Measurements from ENCODE around the gene GNB3.

Gene GNB3

DNA sequence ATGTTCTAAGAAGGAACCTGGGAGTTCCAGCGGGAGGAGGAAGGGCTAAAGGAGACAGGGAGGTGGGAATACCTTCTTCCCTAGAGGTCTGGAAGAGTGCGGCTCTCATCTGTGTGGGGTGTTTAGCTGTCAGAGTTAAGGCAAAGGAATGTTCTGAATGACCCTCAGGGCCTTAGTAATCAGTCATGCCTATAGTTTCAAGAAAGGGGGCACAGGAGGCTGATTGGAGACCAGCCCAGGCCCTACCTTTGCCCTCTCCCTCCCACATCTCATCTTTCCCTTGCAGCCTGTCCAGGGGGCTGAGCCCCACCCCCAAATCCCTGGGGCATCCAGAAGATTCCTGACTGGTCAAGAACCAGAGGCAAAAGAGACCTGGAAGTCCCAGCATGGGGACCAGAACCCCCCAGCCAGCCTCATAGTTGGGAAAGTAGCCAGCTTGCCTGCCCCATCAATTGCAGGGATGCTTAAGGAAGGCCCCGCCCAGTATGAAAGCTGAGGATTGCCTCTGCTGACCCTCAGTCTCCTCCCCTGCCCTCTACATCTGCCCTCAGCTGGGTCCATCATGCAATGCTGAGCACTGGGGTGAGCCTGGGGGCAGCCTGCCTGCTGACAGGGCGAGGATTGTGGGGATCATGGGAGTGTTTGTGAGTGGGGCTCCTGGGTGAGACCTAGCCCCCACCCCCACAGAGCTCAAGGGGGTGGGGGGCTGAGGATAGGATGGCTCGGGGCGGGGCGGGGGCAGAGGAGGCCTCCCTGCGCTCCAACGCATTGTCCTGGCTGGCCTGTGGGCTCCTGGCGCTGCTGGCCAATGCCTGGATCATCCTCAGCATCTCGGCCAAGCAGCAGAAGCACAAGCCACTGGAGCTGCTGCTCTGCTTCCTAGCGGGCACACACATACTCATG, 17.3 kb upstream of the GNB3 start:
- in situ Hi-C loops (cut with MboI; ENCODE audit: low sequenced_read_pairs): loop anchor here (10.0 kb wide), 1 partner anchor 69 kb away; the partner anchor contains the start of gene MLF2

DNA sequence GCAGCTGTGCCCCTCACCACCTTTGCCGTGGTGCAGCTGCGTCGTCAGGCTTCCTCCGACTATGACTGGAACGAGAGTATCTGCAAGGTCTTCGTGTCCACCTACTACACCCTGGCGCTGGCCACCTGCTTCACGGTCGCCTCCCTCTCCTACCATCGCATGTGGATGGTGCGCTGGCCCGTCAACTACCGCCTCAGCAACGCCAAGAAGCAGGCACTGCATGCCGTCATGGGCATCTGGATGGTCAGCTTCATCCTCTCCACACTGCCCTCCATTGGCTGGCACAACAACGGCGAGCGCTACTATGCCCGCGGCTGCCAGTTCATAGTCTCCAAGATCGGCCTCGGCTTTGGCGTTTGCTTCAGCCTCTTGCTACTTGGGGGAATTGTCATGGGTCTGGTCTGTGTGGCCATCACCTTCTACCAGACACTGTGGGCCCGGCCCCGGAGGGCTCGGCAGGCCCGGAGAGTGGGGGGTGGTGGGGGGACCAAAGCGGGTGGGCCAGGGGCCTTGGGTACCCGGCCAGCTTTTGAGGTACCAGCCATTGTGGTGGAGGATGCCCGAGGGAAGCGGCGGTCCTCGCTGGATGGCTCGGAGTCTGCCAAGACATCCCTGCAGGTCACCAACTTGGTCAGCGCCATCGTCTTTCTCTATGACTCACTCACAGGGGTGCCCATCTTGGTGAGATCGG, 16.5 kb upstream of the GNB3 start:
- in situ Hi-C loops (cut with MboI; ENCODE audit: low sequenced_read_pairs): loop anchor here (10.0 kb wide), 1 partner anchor 69 kb away; the partner anchor contains the start of gene MLF2

DNA sequence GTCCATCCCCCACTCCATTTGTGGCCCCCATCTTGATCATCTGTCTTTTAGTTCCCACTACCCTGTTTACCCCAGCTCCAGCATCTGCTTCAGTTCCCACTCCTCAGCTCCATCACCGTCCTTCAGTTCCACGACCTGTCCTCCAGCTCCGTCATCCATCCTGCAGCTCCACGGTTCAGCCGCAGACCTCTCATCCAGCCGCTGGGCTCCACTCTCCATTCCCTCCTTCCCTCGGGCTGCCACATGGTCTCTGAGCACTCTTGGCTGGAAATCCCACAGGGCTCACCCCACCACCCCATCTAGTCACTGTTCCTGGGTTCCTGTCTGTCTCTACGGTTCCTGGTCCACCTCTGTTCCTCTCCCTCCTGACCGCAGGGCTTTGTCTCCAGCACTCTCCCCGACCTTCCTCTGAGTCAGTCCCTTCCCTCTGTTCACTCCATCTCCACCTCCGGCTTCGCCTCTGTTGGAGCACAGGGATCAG, 15.8 kb upstream of the GNB3 start:
- in situ Hi-C loops (cut with MboI; ENCODE audit: low sequenced_read_pairs): loop anchor here (10.0 kb wide), 1 partner anchor 70 kb away; the partner anchor contains the start of gene MLF2

DNA sequence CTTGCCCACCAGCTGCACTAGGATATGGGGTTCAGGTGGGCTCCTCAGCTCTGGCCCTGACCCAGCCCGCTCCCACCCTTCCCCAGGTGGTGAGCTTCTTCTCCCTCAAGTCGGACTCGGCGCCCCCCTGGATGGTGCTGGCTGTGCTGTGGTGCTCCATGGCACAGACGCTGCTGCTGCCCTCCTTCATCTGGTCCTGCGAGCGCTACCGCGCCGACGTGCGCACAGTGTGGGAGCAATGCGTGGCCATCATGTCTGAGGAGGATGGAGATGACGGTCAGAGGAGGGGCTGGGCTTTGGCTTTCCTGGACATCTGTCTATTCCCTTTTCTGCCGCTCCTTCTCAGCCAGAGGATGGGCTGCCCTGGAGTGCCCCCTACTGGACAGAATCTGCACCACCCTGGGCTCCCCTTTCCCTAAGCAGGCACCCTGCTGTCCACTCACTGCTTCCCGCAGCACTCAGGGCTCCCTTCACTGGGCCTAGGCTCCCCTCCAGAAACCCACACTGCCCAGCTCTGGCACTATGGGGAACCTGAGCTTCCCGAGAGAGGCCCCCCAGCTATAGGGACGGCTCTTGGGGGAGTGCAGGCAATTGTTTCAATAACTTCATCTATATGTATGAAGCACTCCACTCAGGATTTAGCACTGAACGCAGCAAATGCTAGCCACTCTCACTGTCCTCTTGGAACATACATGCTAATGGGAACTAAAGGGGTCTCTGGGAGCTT, 15.2 kb upstream of the GNB3 start:
- in situ Hi-C loops (cut with MboI; ENCODE audit: low sequenced_read_pairs): loop anchor here (10.0 kb wide), 1 partner anchor 71 kb away; the partner anchor contains the start of gene MLF2

DNA sequence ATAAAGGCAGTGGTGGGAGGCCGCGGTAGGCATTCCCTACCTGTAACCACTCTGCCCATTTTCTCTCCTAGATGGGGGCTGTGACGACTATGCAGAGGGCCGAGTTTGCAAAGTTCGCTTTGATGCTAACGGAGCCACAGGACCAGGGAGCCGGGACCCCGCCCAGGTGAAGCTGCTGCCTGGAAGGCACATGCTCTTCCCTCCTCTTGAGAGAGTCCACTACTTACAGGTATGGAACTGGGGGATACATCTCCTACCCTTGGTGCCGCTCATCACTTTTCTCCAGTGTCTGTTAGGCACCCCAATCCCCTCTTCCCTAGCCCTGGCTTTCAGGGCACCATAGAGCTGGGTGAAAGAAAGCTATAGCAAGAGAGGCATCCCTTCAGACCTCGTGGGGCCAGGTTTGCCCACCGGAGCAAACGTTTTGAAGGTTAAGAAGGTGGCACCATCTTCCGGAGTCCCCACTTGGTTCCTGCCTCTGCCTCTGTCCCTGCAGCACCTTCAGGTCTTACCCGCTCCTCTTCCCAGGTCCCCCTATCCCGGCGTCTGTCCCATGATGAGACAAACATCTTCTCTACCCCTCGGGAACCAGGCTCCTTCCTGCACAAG, 14.5 kb upstream of the GNB3 start:
- in situ Hi-C loops (cut with MboI; ENCODE audit: low sequenced_read_pairs): loop anchor here (10.0 kb wide), 1 partner anchor 71 kb away; the partner anchor contains the start of gene MLF2

DNA sequence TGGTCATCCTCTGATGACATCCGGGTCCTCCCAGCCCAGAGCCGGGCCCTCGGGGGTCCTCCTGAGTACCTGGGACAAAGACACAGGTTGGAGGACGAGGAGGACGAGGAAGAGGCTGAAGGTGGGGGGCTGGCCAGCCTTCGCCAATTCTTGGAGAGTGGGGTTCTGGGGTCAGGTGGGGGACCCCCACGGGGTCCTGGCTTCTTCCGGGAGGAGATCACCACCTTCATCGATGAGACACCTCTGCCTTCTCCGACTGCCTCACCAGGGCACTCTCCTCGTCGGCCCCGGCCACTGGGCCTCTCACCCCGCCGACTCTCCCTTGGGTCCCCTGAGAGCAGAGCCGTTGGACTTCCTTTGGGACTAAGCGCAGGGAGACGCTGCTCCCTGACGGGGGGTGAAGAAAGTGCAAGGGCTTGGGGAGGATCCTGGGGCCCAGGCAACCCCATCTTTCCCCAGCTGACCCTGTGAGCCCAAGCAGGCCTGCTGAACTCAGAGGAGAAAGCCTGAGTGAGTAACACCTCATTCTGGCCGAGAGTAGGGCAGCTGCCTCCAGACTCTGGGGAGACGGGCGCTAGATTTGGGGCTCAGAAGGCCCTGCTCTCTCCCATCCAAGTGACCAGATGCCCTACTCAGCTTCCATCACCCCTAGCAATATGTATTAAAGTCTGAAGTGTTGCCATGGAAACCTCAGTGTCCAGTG, 13.8 kb upstream of the GNB3 start:
- in situ Hi-C loops (cut with MboI; ENCODE audit: low sequenced_read_pairs): loop anchor here (10.0 kb wide), 1 partner anchor 72 kb away; the partner anchor contains the start of gene MLF2

DNA sequence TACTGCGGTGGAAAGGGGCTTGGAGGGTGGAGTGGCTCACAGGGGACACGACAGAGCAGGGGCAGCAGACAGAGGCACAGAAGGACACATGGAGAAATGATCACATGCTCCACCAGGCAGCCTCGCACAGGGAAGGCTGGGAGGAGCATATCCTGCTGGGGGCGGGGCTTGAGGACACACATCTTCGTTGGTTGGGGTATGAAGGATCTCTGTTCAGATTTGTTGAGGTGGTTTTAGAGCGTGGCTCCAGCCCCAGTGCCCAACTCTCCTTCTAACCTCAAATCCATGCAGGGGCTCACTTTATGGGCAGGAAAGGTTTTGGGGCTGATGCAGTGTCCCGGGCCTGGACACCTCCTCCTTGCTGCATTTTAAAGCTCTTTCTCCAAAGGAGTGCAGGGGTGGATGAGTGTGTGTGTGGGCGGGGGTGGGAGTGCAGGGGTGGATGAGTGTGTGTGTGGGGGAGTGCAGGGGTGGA, 13.3 kb upstream of the GNB3 start:
- in situ Hi-C loops (cut with MboI; ENCODE audit: low sequenced_read_pairs): loop anchor here (10.0 kb wide), 1 partner anchor 73 kb away; the partner anchor contains the start of gene MLF2

DNA sequence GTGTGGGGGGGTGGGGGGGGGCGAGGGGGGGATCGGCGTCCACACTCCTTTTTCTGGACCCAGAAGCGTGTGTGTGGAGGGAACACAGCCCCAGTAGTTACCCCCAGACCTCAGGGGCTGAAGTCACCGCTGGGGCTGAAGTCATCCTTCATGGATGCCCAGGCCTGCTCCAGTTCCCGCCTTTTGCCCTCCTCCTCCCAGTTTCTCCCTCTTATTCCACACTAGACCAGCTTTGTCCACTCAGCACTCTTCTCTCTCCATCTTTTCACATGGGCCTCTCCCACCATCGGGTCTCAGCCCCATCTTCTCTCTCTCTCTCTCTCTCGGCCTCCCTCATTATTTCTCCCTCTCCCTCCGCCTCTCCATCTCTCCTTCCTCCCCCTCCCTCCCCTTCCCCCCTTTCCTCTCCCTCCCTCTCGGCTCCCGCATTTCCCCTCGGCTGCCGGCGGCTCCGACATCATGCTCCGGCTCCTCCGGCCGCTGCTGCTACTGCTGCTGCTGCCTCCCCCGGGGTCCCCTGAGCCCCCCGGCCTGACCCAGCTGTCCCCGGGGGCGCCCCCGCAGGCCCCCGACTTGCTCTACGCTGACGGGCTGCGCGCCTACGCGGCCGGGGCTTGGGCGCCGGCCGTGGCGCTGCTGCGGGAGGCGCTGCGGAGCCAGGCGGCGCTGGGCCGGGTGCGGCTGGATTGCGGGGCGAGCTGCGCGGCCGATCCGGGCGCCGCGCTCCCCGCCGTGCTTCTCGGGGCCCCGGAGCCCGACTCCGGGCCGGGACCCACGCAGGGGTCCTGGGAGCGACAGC, 12.5 kb upstream of the GNB3 start, which contains the start of gene P3H3:
TSS of gene P3H3 (plus strand) at position 426 of the 799 bp plus-strand sequence. CDS start at position 460, 34 bp downstream.
- in situ Hi-C loops (cut with MboI; ENCODE audit: low sequenced_read_pairs): loop anchor here (10.0 kb wide), 1 partner anchor 73 kb away; the partner anchor contains the start of gene MLF2

DNA sequence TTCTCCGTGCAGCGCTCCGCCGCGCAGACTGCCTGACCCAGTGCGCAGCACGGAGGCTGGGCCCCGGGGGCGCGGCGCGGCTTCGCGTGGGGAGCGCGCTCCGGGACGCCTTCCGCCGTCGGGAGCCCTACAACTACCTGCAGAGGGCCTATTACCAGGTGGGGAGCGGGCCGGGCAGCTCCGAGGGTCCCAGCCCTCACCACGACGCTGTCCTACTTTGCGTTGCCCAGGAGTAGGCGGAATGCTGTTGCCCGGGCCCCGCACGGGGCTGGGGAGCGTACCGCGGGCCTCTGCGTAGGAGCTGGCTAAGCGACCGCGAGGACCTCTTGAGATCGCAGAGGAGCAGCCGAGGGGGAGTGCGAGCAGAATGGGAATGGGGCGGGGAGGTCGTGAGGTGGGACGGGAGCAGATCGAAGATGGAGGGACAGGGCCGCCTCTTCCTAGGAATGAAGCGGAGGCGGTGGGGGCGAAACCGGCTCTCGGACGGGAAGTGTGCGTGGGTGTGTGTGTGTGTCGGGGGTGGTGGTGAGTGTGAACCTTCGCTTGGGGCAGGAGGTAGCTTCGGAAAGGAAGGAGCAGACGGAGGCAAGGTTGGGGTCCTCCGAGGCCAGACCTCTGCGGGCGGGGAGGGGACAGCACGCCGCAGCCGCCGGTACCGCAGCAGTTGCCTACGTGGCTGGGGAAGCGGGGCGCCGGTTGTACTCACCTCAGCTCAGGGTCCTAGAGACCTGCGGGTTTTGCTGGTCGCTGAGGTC, 11.8 kb upstream of the GNB3 start:
- in situ Hi-C loops (cut with MboI; ENCODE audit: low sequenced_read_pairs): loop anchor here (10.0 kb wide), 1 partner anchor 74 kb away; the partner anchor contains the start of gene MLF2

DNA sequence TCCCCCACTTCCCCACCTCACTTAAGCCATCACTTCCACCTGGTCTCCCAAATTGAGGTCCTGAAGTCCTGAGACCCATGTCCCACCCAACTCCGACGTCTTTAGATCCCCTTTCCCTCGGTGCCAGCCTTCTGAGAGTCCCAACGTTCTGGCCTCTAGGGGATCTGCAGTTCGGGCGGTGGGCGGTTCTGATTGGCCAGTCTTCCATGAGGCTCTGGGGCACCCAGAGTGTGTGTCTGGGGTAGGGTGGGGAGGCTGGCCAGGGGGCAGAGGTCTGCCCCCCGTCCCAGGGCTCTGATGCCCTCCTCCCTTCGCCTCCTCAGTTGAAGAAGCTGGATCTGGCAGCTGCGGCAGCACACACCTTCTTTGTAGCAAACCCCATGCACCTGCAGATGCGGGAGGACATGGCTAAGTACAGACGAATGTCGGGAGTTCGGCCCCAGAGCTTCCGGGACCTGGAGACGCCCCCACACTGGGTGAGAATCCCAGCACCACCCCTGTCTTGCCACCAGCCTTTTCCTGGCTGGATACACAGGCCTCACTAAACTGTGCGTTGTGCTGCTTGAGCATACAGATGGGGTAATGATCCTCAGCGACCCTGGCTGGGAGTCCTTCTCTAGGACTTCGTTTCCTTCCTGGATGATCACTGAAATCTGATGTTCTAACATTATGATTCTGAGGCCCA, 11.0 kb upstream of the GNB3 start:
- in situ Hi-C loops (cut with MboI; ENCODE audit: low sequenced_read_pairs): loop anchor here (10.0 kb wide), 1 partner anchor 75 kb away; the partner anchor contains the start of gene MLF2

DNA sequence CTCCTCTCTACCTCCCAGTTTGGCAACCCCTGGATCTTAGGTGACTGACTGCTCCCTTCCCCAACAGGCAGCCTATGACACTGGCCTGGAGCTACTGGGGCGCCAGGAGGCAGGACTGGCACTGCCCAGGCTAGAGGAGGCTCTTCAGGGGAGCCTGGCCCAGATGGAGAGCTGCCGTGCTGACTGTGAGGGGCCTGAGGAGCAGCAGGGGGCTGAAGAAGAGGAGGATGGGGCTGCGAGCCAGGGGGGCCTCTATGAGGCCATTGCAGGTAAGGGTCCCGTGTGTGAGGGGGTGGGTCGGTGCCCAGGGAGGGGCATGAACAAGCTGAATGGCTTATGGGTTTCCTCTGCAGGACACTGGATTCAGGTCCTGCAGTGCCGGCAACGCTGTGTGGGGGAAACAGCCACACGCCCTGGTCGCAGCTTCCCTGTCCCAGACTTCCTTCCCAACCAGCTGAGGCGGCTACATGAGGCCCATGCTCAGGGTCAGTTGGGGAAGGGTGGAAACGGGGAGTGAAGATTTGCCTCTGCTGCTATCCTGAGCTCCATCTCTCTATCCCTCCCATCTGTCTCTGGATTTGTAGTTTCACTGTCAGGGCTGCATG, 10.3 kb upstream of the GNB3 start:
- in situ Hi-C loops (cut with MboI; ENCODE audit: low sequenced_read_pairs): no loop called here

DNA sequence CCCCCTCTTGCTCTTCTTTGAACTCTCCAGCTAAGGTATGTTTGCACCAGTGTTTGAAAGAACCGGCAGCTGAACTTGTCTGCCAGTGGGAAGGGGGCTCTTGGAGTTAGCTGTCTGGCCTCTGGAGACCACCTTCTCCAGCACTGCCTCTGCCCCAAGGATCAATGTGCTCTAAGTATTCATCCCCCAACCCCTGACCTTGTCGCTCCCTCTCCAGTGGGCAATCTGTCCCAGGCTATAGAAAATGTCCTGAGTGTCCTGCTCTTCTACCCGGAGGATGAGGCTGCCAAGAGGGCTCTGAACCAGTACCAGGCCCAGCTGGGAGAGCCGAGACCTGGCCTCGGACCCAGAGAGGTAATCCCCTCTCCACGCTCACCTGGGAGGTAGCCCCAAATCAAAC, 9.7 kb upstream of the GNB3 start:
- in situ Hi-C loops (cut with MboI; ENCODE audit: low sequenced_read_pairs): no loop called here

DNA sequence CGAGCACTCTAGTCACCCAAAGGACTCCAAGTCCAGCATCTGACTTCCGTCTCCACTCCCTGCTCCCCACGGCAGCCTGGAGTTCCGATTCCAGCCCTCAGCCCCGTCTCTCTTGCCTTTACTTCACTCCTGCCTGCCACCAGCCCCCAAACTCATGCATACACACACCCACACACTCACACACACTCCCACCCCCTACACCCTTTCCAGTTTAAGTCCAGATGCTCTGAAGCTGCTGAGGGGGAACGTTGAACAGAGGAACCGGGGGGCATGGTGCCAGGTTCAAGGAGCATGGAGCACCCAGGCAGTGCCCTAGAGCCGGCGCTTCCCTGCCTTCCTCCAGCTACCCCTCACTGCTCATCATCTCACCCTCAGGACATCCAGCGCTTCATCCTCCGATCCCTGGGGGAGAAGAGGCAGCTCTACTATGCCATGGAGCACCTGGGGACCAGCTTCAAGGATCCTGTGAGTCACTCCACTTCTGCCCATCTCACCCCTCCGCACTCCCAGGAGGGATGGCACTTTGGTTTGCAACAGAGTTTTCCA, 9.2 kb upstream of the GNB3 start:
- in situ Hi-C loops (cut with MboI; ENCODE audit: low sequenced_read_pairs): no loop called here

DNA sequence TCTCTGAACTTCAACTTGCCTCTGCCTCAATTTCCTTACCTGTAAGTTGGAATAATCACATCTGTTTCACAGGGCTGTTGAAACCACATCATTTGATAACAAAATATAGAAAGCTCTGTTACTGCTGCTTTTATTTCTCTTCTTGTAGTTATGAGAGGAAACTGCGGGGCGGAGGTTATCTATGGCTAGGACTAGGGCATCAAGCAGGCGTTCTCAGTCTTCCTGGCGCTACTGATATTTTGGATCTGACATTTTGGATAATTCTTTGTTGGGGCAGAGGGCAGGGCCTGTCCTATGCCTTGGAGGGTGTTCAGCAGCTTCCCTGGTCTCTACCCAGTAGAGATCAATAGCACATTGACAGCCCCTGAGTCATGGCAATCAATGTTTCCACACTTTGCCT, 8.6 kb upstream of the GNB3 start:
- in situ Hi-C loops (cut with MboI; ENCODE audit: low sequenced_read_pairs): no loop called here

DNA sequence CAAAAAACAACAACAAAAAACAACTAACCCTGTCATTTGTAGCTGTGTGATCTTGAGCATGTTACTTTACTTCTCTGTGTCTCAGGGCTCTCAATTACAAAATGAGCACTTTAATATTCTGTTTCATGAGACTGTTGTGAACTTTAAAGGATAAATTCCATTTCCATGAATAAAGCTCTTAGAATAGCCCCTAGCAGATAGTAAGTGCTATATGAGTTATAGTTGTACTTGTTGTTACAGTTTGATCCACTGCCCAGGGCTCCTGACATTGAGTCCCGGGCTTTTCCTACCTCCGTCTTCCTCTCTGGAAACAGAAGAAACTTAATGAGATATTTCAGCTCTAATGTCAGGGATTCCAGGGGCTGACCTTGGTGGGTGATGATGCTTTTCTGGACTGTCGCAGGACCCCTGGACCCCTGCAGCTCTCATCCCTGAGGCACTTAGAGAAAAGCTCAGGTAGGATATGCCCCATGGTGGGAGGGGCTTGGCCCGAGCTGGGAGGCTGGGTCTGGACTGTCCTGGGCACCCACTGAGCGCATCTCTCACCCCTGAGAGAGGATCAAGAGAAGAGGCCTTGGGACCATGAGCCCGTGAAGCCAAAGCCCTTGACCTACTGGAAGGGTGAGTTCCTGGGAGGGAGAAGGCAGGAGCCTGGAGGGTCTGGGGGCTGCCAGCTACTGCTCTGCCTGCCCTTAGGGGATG, 7.4 kb upstream of the GNB3 start:
- in situ Hi-C loops (cut with MboI; ENCODE audit: low sequenced_read_pairs): no loop called here

DNA sequence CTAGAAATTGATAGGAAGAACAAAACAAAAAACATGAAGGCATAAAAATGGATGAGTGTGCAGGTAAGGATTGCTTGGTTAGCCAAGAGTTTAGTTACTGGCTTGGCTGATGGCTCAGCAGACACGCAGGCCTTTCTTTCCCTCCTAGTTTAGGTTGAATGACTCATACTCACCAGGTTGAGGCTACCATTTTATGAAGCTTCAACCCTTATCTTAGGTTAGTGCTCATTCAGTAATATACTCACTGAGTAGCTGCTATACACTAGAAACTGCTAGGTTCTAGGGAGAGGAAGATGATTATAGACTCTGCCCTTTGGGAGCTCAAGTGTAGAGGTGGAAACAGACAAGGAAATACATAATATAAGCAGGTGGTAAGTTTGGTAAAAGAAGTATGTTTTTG, 6.5 kb upstream of the GNB3 start:
- in situ Hi-C loops (cut with MboI; ENCODE audit: low sequenced_read_pairs): no loop called here

All from HL-60/S4 treated with phorbol 12-myristate 13-acetate at 8.2 ng/mL for 4 days and 3 days (cell line).